B cell (primary cell): ENCODE results near the gene ZMYND12. TPM values are rescaled to one million over a fixed set of nuclear protein-coding genes. Genes with fewer than 3 reads are reported as not detected.

ENCODE experiments used
- ATAC-seq: fragments of 200-7000 bp; cut with Tn5 transposase; one replicate; pipeline ENCODE4 v1.10.0; 2021; ENCODE audit warnings: low read depth, mild to moderate bottlenecking, moderate number of reproducible peaks, moderate library complexity
- CTCF ChIA-PET: fragments of 350-600 bp; sonication (Branson Sonifier 250); formaldehyde crosslinking; loops from one replicate; lab custom pipeline; 2021; ENCODE audit warnings: antibody characterized with exemption, inconsistent platforms; lab: Charles Lee
- POLR2A ChIA-PET: fragments of 350-600 bp; sonication (Branson Sonifier 250); formaldehyde crosslinking; loops from one replicate; lab custom pipeline; 2021; ENCODE audit warnings: antibody characterized with exemption; lab: Charles Lee
- DNase-seq: peaks from one replicate; pipeline ENCODE4 v3.0.0; 2013
- H2AFZ ChIP-seq: 2 replicates; pipeline ENCODE4 v1.6.1; 2012; ENCODE audit warnings: mild to moderate bottlenecking, low read depth, low read length; ENCODE audit not compliant: insufficient read depth, poor library complexity, severe bottlenecking
- H3K27ac ChIP-seq, 2 donors: 1 replicate in 1 of 2; 2 replicates in 1 of 2; pipeline ENCODE4 v1.5.1; 2012 to 2013; ENCODE audit warnings: low read length in 2 of 2, mild to moderate bottlenecking in 2 of 2, moderate library complexity in 1 of 2
- H3K27me3 ChIP-seq, 4 experiments: fragments of 200-600 bp in 1 of 4; sonication (generic) in 1 of 4; replicated peaks in 1 of 4; 1 replicate in 2 of 4; 2 replicates in 2 of 4; pipeline versions ENCODE4 v1.6.1 to v1.7.0; 2013 to 2016; ENCODE audit warnings: low read length in 3 of 4, mild to moderate bottlenecking in 2 of 4, mixed read lengths in 1 of 4, moderate library complexity in 1 of 4; ENCODE audit not compliant: insufficient read depth in 4 of 4, control insufficient read depth in 3 of 4; ENCODE audit errors: control extremely low read depth in 1 of 4
- H3K36me3 ChIP-seq, 2 experiments: replicated peaks in 1 of 2; 1 replicate in 1 of 2; 2 replicates in 1 of 2; pipeline versions ENCODE4 v1.6.1 to v1.7.1; 2013; ENCODE audit warnings: low read length in 1 of 2; ENCODE audit not compliant: insufficient read depth in 2 of 2, control insufficient read depth in 1 of 2; ENCODE audit errors: control extremely low read depth in 1 of 2, extremely low read depth in 1 of 2
- H3K4me1 ChIP-seq, 2 donors: fragments of 200-600 bp in 1 of 2; sonication (generic) in 1 of 2; 1 replicate in 1 of 2; 2 replicates in 1 of 2; pipeline versions ENCODE4 v1.5.1 to v1.6.1; 2013 to 2017; ENCODE audit warnings: low read length in 2 of 2; ENCODE audit not compliant: control insufficient read depth in 2 of 2, insufficient read depth in 2 of 2
- H3K4me2 ChIP-seq: replicated peaks from 2 replicates; pipeline ENCODE3; 2012; ENCODE audit warnings: mild to moderate bottlenecking, low read depth, low read length; ENCODE audit not compliant: poor library complexity, severe bottlenecking
- H3K4me3 ChIP-seq, 5 experiments: fragments of 200-600 bp in 1 of 5; sonication (generic) in 1 of 5; 1 replicate in 3 of 5; 2 replicates in 2 of 5; pipeline versions ENCODE4 v1.5.1 to v1.7.0; 2011 to 2016; ENCODE audit warnings: low read length in 4 of 5, mild to moderate bottlenecking in 4 of 5, low read depth in 2 of 5, control low read depth in 1 of 5, moderate library complexity in 1 of 5; ENCODE audit not compliant: insufficient read depth in 1 of 5; ENCODE audit errors: control extremely low read depth in 1 of 5, extremely low read depth in 1 of 5
- H3K79me2 ChIP-seq: fragments of 200-600 bp; sonication (generic); one replicate; pipeline ENCODE4 v1.6.0; 2016; ENCODE audit warnings: low read length; ENCODE audit not compliant: control insufficient read depth, insufficient read depth
- H3K9ac ChIP-seq: fragments of 200-600 bp; sonication (generic); 2 replicates; pipeline ENCODE4 v1.6.1; 2017; ENCODE audit warnings: mild to moderate bottlenecking, low read length, moderate library complexity
- H3K9me3 ChIP-seq, 3 donors: one replicate each; pipeline versions ENCODE4 v1.6.1 to v1.7.1; 2013; ENCODE audit warnings: low read length in 2 of 3; ENCODE audit not compliant: control insufficient read depth in 2 of 3, insufficient read depth in 1 of 3; ENCODE audit errors: control extremely low read depth in 1 of 3
- H4K20me1 ChIP-seq: 2 replicates; pipeline ENCODE4 v1.6.0; 2012; ENCODE audit warnings: mild to moderate bottlenecking, low read length; ENCODE audit not compliant: insufficient read depth, control insufficient read depth, poor library complexity, severe bottlenecking
- H3K27ac Mint-ChIP-seq: one replicate; pipeline ENCODE4 v1.8.0; 2021; ENCODE audit warnings: mixed read lengths
- H3K27me3 Mint-ChIP-seq: one replicate; pipeline ENCODE4 v1.8.0; 2021; ENCODE audit warnings: mixed read lengths
- H3K4me1 Mint-ChIP-seq: one replicate; pipeline ENCODE4 v1.8.0; 2021; ENCODE audit warnings: mixed read lengths
- H3K4me3 Mint-ChIP-seq: one replicate; pipeline ENCODE4 v1.8.0; 2021; ENCODE audit warnings: mixed read lengths
- H3K9me3 Mint-ChIP-seq: one replicate; pipeline ENCODE4 v1.8.0; 2022; ENCODE audit warnings: mixed read lengths; ENCODE audit not compliant: insufficient read depth
- EZH2 ChIP-seq: IDR thresholded peaks from 2 replicates; pipeline ENCODE4 v1.6.1; 2012; ENCODE audit warnings: borderline replicate concordance, low read depth, mild to moderate bottlenecking, moderate library complexity, low read length; ENCODE audit not compliant: insufficient read depth, poor library complexity, severe bottlenecking
- WGBS: methylation state at CpG from one replicate; pipeline ENCODE4 v1.1.5; 2013; ENCODE audit warnings: missing lambda C conversion rate; ENCODE audit not compliant: insufficient coverage; 5-methylcytosine and 5-hydroxymethylcytosine counted together
- intact Hi-C: fragments of 100-400 bp; cut with micrococcal nuclease; formaldehyde crosslinking; loops from one replicate; pipeline ENCODE4 v1.10.0; 2022
- polyA plus RNA-seq: library from polyadenylated mRNA; depleted of rRNA; stranded (reverse); fragments of >200 nt; gene quantifications from 2 replicates; pipeline ENCODE4 v1.2.3, GENCODE V29; 2012
- total RNA-seq, 2 donors: library from RNA; stranded (reverse); fragments of 120-200 nt in 1 of 2; gene quantifications; 1 replicate in 1 of 2; 2 replicates in 1 of 2; pipeline versions ENCODE4 v1.2.3 to v1.2.4, GENCODE V29; 2013 to 2022
- TF ChIP-seq, protein P1 (sequence below): fragments of 200-600 bp; IDR thresholded peaks from one replicate; pipeline ENCODE4 v1.8.0; 2022; ENCODE audit warnings: antibody characterized with exemption, mild to moderate bottlenecking

Gene ZMYND12
- total and polyA plus RNA-seq, 2 donors (not counting 1 experiment from before 2014, with no cell fraction given), result 0.34 to 0.79 TPM

DNA sequence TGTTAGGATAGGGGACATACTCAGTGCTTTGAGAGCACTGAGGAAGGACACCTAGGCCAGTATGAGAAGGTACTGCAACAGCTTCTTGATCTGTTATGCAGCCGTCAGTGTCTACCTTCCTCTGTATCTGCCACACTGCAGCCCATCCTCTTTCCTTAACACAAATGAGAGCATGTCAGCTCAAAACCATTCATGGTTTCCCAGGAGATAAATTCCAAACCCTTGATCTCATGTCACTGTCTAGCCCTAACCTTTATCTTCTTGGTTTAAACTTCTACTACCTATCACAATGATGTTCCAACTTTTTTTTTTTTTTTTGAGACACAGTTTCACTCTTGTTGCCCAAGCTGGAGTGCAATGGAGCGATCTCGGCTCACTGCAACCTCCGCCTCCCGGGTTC is 1.4 kb downstream of the ZMYND12 start:
- peaks cover 18 to 21% of the 10 kb centered on the region in 2 donors for H3K4me1 ChIP-seq
- H3K27ac ChIP-seq, result no peak overlapping the region
- peaks cover 19% of the 10 kb centered on the region for H3K79me2 ChIP-seq
- H3K36me3 ChIP-seq, result peaks cover 0 to 13% of the 10 kb centered on the region in 2 experiments
- CTCF ChIA-PET, result no interaction called here
- no peak overlapping the region for H3K4me3 ChIP-seq
- H3K27me3 Mint-ChIP-seq, result no peaks in the 10 kb centered on the region
- H3K27ac Mint-ChIP-seq, result peak overlapping the region; percentile 59
- H3K9me3 Mint-ChIP-seq, result no peaks in the 10 kb centered on the region
- TF ChIP-seq, protein P1, sequence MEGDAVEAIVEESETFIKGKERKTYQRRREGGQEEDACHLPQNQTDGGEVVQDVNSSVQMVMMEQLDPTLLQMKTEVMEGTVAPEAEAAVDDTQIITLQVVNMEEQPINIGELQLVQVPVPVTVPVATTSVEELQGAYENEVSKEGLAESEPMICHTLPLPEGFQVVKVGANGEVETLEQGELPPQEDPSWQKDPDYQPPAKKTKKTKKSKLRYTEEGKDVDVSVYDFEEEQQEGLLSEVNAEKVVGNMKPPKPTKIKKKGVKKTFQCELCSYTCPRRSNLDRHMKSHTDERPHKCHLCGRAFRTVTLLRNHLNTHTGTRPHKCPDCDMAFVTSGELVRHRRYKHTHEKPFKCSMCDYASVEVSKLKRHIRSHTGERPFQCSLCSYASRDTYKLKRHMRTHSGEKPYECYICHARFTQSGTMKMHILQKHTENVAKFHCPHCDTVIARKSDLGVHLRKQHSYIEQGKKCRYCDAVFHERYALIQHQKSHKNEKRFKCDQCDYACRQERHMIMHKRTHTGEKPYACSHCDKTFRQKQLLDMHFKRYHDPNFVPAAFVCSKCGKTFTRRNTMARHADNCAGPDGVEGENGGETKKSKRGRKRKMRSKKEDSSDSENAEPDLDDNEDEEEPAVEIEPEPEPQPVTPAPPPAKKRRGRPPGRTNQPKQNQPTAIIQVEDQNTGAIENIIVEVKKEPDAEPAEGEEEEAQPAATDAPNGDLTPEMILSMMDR, result no peak
- no peak for TF ChIP-seq EZH2
- H3K27me3 ChIP-seq, result no peaks in the 10 kb centered on the region
- no peak overlapping the region for H3K4me2 ChIP-seq
- no peak overlapping the region for H3K9ac ChIP-seq
- peaks cover 27% of the 10 kb centered on the region for H3K4me1 Mint-ChIP-seq
- no peak for ATAC-seq
- 100% methylated on average over 4 of the region's 5 CpGs for WGBS
- peak overlapping the region; percentile 69 for H3K4me3 Mint-ChIP-seq
- H2AFZ ChIP-seq, result no peak overlapping the region
- no peak for DNase-seq
- no peaks in the 10 kb centered on the region for H3K9me3 ChIP-seq
- intact Hi-C loops, result loop anchor here (10.0 kb wide), 2 partner anchors 1200 to 1520 kb away; partner anchors contain the start of genes ATP6V0B, B4GALT2, DPH2 and KDM4A
- POLR2A ChIA-PET, result interaction anchor here (0.7 kb wide), 1 partner anchor 8 kb away, joined by 4 read pairs; the partner anchor contains the start of gene CCDC30
- no peaks in the 10 kb centered on the region for H4K20me1 ChIP-seq

- 100% methylated on average over 1 of the region's 4 CpGs for WGBS
- H3K4me3 ChIP-seq, result no peak overlapping the region
- H3K27ac Mint-ChIP-seq, result no peak overlapping the region
- peaks cover 17% of the 10 kb centered on the region for H3K79me2 ChIP-seq
- no peaks in the 10 kb centered on the region for H3K9me3 ChIP-seq
- H3K27me3 ChIP-seq, result no peaks in the 10 kb centered on the region
- DNase-seq (no peak), ATAC-seq (no peak)
- peaks cover 25% of the 10 kb centered on the region for H3K4me1 Mint-ChIP-seq
- peak overlapping the region; percentile 11 for H3K4me3 Mint-ChIP-seq
- no peak overlapping the region for H3K9ac ChIP-seq
- H3K27me3 Mint-ChIP-seq, result no peaks in the 10 kb centered on the region
- H2AFZ ChIP-seq, result no peak overlapping the region
- POLR2A ChIA-PET, result no interaction called here
- peaks cover 0 to 6% of the 10 kb centered on the region in 2 experiments for H3K36me3 ChIP-seq
- no peaks in the 10 kb centered on the region for H4K20me1 ChIP-seq
- no peaks in the 10 kb centered on the region for H3K9me3 Mint-ChIP-seq
- peaks cover 16 to 21% of the 10 kb centered on the region in 2 donors for H3K4me1 ChIP-seq
- intact Hi-C loops, result loop anchor here (10.0 kb wide), 2 partner anchors 1201 to 1521 kb away; partner anchors contain the start of genes ATP6V0B, B4GALT2, DPH2 and KDM4A
- no peak overlapping the region for H3K27ac ChIP-seq
- CTCF ChIA-PET, result no interaction called here
- no peak for TF ChIP-seq EZH2
- TF ChIP-seq, protein P1, result no peak
- H3K4me2 ChIP-seq, result no peak overlapping the region
These were observed 2.4 kb downstream of the ZMYND12 start for GRCh38 chr1:42453386-42453785.
